HG02885 (cell line): ENCODE results near the gene GGN.
"Not testable (repeated sequence)": the region's sequence is repeated elsewhere in the genome, so short reads cannot be mapped to it uniquely, and the experiment has no call there.

Experiments
- ATAC-seq: cut with Tn5 transposase; IDR thresholded peaks from one replicate; pipeline ENCODE4 v1.9.1; 2021; ENCODE audit warnings: mild to moderate bottlenecking; ENCODE audit not compliant: unreplicated experiment, poor library complexity

The GGN gene

DNA sequence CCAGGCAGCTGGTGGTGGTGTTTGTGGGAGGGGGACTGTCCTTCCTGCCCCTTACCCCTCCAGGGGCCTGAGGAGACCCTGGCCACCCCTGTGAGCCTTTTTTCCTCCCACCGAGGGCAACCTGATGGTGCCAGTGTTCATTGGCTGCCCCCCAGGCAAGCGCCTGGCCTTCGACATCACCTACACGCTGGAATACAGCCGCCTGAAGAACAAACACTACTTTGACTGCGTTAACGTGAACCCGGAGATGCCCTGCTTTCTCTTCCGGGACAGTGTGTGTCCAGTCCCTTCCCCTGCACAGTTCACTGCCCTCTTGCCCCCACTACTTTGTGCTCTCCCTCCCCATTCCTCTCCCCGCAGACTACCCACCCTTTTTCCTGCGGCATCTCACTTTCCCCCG is 20.8 kb downstream of the GGN start:
- no peak for ATAC-seq

DNA sequence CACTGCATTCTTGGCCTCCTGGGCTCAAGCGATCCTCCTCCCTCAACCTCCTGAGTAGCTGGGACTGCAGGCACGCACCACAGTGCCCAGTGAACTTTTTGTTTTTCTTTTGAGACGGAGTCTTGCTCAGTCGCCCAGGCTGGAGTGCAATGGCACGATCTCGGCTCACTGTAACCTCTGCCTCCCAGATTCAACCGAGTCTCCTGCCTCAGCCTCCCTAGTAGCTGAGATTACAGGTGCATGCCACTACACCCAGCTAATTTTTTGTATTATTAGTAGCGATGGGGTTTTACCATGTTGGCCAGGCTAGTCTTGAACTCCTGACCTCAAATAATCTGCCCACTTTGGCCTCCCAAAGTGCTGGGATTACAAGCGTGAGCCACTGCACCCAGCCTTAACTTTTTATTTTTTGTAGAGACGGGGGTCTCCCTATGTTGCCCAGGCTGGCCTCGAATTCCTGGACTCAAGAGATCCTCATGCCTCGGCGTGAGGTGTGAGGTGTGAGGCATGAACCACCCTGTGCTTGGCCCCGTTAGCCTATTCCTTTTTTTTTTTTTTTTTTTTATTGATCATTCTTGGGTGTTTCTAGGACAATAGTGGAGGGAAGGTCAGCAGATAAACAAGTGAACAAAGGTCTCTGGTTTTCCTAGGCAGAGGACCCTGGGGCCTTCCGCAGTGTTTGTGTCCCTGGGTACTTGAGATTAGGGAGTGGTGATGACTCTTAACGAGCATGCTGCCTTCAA is 24.7 kb downstream of the GGN start:
- ATAC-seq = not testable (repeated sequence)

DNA sequence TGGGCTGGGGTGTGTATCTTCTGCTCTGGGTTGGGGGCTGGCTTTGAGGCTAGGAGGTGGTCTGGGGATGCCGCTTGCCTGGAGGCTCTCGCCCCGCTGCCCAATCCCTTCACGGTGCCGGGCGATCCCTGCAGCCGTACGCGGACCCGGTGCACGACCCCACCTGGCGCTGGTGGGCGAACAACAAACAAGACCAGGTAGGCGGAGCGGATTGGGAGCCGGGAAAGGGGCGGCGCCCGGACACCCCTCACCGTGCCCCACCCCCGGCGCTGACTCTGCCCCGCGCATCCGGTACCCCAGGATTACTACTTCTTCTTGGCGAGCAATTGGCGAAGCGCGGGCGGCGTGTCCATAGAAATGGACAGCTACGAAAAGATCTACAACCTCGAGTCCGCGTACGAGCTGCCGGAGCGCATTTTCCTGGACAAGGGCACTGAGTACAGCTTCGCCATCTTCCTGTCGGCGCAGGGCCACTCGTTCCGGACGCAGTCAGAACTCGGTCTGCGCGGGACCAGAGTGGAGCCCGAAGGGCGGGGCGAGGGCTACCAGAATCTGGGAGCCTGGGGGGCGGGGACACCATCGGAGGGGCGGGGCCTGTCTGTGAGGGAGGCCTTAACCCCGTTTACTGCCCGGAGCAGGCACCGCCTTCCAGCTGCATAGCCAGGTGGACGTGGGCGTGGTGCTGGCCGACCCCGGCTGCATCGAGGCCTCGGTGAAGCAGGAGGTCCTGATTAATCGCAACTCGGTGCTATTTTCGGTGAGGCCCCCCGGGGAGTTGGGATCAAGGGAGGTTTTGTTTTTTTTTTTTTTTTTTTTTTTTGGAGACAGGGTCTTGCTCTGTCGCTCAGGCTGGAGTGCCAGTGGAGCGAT is 25.5 kb downstream of the GGN start:
- ATAC-seq = peak; percentile 50

DNA sequence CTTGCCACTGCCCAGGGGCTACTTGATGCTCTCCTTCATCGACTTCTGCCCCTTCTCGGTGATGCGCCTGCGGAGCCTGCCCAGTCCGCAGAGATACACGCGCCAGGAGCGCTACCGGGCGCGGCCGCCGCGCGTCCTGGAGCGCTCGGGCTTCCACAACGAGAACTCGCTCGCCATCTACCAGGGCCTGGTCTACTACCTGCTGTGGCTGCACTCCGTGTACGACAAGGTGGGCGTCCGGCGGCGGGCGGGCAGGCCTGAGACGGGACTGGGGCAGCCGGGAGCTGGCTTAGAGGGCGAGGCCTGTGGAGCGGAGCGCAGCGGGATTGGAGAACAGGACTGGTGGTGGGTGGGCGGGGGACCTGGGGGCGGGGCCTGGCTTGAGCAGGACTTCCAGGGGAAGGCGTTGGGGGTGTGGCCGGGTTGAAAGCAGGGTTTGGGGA is 26.2 kb downstream of the GGN start:
- peak; percentile 54 for ATAC-seq

DNA sequence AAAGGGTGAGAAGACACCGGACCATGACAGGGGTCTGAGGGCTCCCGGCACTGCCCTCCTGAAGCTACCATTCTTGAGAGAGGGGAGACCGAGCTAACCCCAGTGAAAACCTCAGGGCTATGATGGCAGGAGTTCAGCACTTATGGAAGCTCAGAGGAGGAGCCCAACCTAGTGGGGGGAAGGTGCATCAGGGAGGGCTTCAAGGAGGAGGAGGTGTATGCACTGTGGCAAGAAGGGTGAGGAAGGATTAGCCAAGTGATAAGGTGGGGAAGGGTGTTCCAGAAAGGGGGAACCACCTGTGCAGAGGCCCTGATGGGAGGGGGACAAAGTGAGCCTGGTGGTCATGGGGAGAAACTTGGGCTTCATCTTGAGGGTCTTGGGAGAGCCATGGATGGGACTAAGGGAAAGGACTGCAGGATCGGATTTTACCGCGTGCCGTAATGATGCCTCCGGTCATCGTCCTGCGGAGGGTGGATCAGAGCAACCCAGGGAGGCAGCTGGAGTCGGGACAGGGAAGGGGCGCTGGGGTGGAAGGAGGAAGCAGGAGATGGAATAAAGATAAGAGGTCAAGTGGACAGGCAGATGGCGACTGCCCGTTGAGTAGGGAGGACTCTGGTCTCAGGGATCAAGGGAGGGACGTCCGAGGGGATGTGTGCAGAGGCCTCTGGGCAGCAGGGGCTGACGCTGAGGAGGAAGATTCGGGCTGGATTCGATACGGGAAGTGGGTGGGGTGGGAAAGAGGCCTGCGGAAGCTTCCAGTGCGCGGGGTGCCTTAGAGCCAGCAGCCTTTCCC is 26.8 kb downstream of the GGN start:
- no peak for ATAC-seq

DNA sequence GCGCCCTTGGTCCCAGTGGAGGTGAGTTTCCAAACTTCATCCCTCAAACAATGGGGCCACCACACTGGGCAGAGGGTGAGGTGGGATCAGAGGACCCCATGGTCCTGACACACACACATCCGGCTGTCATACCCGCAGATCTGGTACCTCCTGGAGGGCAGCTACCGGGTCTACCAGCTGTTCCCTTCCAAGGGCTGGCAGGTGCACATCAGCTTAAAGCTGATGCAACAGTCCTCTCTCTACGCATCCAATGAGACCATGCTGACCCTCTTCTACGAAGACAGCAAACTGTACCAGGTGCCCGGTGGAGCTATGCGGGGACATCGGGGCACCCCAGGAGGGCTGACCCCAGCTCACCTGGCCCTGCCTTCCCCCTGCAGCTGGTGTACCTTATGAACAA is 27.5 kb downstream of the GGN start:
- ATAC-seq = no peak

DNA sequence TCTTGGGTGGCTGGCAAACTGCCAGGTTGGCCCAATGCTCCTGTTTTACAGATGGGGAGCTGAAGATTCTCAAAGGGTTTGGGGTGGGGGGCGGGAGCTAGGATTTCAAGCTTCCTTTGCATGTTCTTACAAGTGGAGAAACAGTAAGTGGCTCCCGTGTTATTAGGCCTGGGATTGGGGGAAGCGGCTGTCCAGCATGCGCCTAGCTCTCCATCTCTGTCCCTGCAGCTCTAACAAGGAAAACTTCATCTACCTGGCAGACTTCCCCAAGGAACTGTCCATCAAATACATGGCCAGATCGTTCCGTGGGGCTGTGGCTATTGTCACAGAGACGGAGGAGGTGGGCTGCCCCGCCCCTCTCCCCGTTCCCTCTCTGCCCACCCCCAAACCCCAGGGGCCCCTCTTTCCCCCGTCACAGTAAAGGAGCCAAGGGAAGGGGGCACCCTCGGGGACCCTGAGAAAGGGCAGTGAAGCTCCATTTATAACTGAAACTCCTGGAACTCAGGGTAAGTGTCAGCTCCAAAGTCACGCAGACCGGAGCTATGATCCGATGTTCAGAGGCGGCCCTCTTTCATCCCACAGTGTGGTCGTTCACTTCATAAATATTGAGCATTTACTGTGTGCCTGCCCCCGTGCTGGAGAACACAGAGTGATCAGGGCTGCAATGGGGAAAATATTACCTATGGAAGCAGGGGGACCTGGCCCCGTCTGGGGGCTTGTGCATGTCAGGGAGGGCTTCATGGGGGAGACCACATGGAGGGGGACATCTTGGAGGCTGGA is 28.4 kb downstream of the GGN start:
- no peak for ATAC-seq

DNA sequence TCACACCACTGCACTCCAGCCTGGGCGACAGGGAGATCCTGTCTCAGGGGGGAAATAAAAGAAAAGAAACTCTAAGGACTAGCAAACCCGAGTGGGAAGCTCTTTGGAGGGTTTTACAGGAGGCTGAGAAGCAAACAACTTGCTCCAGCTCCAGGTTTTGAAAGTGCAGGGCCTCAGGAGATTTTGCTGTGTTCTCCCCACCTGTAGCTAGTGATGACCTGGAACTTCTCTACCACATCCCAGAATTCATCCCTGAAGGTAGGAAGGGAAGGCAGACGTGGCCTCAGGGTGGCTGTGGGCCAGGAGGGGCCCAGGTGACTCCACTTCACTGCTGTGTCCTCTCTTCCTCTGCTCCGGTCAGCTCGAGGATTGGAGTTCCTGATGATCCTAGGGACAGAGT is 29.8 kb downstream of the GGN start:
- no peak for ATAC-seq

DNA sequence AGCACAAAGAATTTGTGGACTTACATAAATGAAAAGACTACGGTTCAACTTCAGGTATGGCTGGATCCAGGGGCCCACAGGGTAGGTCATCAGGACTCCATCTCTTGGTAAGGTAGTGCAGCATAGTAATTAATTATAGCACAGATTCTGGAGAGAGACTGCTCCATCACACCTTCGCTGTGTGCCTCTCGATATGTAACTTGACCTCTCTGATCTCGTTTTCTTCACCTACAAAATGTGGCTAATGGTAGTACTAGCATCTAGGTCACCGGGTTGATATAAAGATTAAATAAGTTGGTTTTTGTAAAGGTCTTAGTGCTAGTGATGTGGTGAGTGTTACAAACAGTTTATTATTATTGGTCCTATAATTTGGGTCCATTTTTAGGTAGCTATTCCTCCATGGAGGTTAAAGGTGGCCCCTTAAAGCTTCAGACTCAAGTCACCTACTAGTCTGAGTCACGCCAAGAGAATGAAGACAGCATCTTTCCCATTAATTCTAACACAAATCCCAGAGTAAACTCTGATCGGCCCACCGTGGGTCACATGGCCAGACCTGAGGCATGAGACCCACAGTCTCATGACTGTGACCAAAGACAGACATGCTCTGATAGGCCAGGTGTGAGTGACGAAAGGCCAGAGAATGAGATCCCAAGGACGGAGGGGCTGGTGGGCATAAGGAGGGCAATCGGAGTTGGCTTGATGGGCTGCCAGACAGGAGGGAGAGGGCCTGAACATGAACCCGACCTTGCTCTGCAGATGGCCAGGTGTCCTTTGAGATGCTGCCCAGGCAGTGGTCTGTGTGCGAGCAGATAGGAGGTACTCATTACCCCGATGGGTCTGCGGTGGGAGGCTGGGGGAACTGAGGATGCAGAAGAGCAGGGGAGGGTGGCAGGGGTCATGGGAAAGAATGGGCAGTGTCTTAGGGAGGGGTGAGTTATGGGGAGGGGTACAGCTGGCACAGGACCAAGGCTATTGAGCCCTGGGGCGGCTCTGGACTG is 31.8 kb downstream of the GGN start:
- no peak for ATAC-seq

DNA sequence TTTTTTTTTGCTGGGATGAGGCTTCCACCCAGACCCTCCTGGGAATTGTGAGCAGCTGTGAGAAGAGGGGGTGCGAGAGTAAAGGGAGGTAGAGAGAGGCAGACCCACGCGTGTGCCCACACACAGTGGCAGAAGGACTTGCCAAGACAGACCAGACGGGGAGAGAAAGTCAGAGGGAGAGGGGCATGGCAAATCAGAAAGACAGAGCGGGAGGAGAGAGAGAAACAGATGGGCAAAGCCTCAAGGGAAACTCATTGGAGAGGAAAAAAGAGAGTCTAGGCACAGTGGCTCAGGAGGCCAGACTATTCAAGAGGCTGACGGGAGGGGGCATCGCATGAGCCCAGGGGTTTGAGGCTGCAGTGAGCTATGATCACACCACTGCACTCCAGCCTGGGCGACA is 35.2 kb downstream of the GGN start:
- no peak for ATAC-seq

DNA sequence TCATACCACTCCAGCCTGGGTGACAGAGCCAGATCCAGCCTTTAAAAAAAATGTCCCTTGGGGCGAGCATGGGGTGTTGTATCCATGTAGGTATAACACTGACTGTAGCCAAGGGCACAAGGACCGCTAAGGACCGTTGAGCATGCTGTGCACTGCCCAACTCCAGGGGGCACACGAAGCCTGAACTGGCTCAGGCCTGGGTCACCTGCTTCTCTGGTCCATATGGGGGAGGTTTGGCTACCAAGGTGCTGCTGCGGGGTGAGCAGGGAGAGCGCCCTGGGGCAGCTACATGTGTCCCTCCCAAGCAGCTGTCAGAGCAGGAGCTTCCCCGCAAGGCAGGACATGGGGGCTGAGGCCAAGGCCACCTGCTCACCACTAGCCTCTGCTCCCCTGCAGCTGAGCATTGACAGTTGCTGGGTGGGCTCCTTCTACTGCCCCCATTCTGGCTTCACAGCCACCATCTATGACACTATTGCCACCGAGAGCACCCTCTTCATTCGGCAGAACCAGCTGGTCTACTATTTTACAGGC is 35.9 kb downstream of the GGN start:
- no peak for ATAC-seq

DNA sequence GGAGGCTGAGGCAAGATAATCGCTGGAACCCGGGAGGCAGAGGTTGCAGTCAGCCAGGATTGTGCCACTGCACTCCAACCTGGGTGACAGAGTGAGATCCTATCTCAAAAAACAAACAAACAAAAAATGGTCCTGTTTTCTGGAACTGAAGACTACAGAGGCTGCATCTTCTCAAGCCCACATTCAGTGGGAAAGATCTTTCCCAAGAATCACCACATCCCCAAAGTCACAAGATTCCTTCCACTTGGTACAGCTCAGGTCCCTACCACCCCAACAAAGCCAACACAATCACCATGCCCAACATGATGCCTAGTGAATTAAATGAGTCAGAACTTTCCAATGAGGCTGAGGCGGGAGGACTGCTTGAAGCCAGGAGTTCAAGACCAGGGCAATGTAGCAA is 37.0 kb downstream of the GGN start:
- ATAC-seq = no peak

DNA sequence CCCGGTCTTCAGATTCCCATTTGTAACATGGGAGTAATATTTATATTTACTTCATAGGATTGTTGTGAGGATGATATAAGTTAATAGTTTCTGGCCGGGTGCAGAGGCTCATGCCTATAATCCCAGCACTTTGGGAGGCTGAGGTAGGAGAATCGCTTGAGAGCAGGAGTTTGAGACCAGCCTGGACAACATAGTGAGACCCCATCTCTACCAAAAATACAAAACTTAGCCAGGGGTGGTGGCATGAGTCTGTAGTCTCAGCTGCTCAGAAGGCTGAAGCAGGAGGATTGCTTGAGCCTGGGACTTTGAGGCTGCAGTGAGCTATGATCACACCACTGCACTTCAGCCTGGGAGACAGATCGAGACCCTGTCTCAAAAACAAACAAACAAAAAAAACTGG is 41.0 kb downstream of the GGN start:
- ATAC-seq = no peak

DNA sequence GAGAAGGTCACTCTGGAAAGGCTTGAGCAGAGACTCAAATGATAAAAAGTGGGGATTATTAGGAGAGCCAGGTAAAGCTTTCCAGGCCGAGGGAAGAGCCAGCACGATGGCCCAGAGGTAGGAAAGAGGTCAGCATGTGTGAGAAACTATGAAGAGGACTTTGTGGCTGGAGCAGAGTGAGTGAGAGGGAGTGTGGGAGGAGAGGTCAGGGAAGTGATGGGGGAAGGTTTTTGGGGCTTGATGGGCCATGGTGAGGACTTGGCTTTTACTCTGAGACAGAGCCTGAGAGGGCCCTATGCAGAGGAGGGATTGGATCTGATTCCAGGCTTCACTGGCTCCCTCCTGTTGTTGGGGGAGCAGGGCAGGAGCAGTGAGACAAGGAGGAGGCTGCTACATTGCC is 46.9 kb downstream of the GGN start:
- no peak for ATAC-seq

DNA sequence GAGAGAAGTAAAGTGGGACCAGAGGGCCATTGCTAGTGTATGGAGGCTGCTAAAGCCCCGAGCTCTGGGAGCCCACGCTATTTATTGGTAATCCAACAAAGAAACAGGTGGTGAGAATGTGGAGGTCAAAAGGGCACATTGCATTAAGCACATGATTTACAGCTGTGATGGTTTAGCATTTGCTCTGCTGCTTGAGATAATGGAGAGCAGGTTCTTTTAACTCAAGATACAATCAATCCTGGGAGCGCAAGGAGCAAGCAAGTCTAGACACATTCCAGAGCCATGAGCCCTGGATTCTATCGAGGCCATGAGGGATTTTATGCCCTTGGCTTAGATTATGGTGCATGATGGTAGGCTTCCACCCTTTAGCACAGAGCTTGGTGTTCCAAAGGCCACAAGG is 48.8 kb downstream of the GGN start:
- not testable (repeated sequence) for ATAC-seq

DNA sequence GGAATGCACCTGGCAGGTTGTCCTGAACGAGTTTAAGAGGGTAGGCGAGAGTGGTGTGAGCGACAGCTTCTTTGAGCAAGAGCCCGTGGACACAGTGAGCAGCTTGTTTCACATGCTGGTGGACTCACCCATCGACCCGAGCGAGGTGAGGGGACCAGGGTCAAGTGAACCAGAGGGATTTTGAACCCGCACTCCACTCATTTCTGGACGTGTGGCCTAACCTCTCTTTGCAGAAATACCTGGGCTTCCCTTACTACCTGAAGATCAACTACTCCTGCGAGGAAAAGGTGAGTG is 50.5 kb downstream of the GGN start:
- ATAC-seq = no peak

DNA sequence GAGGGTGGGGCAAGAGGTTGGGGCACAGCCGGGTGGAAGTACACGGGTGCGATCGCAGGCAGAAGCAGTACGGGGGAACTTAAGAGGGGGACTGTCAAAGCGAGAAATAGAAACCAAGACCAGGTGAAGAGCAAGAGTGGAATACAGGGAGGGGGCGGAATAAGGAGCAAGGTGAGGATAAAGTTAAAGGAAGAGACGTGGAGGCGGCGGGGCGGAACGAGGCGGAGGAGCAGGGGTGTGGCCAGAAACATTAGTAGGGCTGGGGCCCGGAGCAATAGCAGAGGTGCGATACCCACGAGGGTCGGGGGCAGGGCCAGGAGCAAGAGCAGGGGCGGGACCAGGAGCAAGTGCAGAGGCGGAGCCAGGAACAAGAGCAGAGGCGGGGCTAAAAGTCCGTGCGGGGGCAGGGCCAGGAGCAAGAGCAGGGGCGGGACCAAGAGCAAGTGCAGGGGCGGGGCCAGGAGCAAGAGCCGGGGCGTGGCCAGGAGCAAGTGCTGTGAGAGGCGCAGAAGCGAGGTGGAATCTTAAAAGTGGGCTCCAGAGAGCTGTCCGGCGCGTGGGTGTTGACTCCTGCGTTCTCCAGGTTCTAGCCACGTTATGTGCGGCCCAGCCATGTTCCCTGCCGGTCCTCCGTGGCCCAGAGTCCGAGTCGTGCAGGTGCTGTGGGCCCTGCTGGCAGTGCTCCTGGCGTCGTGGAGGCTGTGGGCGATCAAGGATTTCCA is 51.0 kb downstream of the GGN start:
- peak; percentile 54 for ATAC-seq

DNA sequence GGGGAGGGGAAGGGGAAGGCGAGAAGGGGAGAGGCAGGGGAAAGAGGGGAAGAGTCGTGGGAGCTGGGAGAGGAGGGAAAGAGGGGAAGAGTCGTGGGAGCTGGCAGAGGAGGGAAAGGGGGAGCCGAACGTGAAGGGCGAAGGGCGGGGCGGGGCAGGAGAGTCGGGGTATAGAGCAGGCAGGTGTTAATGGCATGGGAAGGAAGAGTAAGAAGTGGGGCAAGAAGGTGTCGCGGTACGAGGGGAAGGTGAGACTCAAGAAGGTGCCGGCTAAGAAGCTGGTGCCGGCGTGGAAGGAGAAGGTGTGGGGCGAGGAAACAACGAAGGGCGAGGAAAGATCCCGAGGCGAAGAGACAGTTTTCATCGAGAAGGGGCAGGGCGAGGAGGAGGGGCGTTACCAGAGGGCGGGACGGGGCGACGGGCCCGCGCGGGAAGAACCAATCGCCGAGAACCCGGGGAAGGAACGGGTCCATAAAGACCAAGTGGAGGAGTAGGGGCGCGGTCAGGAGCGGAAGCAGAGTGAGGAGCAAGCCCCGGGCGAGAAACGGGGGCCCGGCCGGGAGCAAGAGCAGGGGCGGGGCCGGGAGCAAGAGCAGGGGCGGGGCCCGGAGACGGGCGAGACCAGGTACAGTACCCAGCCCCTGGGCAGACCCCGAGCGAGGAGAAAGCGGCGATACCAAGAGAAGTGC is 51.7 kb downstream of the GGN start:
- ATAC-seq = peak; percentile 72
